SK-N-SH (cell line): ENCODE data around the gene GTF2H4. TPM values are rescaled to one million over a fixed set of nuclear protein-coding genes. Genes with fewer than 3 reads are reported as not detected.
"Not testable (repeated sequence)": the region's sequence is repeated elsewhere in the genome, so short reads cannot be mapped to it uniquely, and the experiment has no call there.

Source experiments
- CTCF ChIA-PET: fragments of 300-600, 350-600 bp; formaldehyde crosslinking; extraction: SDS; loops from one replicate; lab custom pipeline; 2021; lab: Yijun Ruan, JAX
- POLR2A ChIA-PET: fragments of 350-600 bp; sonication (Branson Sonifier 250); formaldehyde crosslinking; extraction: SDS; loops from one replicate; lab custom pipeline; 2020; ENCODE audit warnings: antibody characterized with exemption, inconsistent platforms; lab: Yijun Ruan, JAX
- DNase-seq: peaks from one replicate; pipeline ENCODE4 v3.0.0; 2012
- H2AFZ ChIP-seq: fragments of 200-600 bp; sonication (generic); 2 replicates; pipeline ENCODE4 v1.8.1; 2016; ENCODE audit warnings: antibody characterized with exemption, mild to moderate bottlenecking, low read depth
- H3F3A ChIP-seq: fragments of 200-600 bp; sonication (generic); replicated peaks from 2 replicates; pipeline ENCODE3; 2016; ENCODE audit warnings: antibody characterized with exemption, mild to moderate bottlenecking; ENCODE audit not compliant: insufficient read depth
- H3K27ac ChIP-seq, 2 experiments: fragments of 200-500 bp in 1 of 2; fragments of 200-600 bp in 1 of 2; sonication (Bioruptor generic) in 1 of 2; sonication (generic), shearing (Covaris generic) in 1 of 2; 2 replicates each; pipeline versions ENCODE4 v1.5.1 to v1.6.1; 2014 to 2016; ENCODE audit warnings: low read depth in 2 of 2, inconsistent platforms in 1 of 2, low read length in 1 of 2, mild to moderate bottlenecking in 1 of 2, mixed read lengths in 1 of 2
- H3K27me3 ChIP-seq: fragments of 200-600 bp; sonication (generic), shearing (Covaris generic); 2 replicates; pipeline ENCODE4 v1.6.1; 2016; ENCODE audit warnings: mixed run types; ENCODE audit not compliant: insufficient read depth
- H3K36me3 ChIP-seq, 2 experiments: fragments of 200-500 bp in 1 of 2; fragments of 200-600 bp in 1 of 2; sonication (Bioruptor generic) in 1 of 2; sonication (generic) in 1 of 2; replicated peaks in 1 of 2; 2 replicates each; pipeline versions ENCODE3 to v1.5.1; 2014 to 2016; ENCODE audit warnings: low read length in 1 of 2, mild to moderate bottlenecking in 1 of 2; ENCODE audit not compliant: insufficient read depth in 2 of 2, control insufficient read depth in 1 of 2
- H3K4me1 ChIP-seq, 2 experiments: fragments of 200-500 bp in 1 of 2; fragments of 200-600 bp in 1 of 2; sonication (Bioruptor generic) in 1 of 2; sonication (generic), shearing (Covaris generic) in 1 of 2; 2 replicates each; pipeline versions ENCODE4 v1.5.1 to v1.6.1; 2014 to 2016; ENCODE audit warnings: low read depth in 1 of 2, low read length in 1 of 2, mixed run types in 1 of 2; ENCODE audit not compliant: insufficient read depth in 2 of 2, control insufficient read depth in 1 of 2
- H3K4me2 ChIP-seq: fragments of 200-600 bp; sonication (generic), shearing (Covaris generic); 2 replicates; pipeline ENCODE4 v1.6.1; 2017; ENCODE audit warnings: mixed run types
- H3K4me3 ChIP-seq, 2 experiments: fragments of 200-500 bp in 1 of 2; fragments of 200-600 bp in 1 of 2; sonication (Bioruptor generic) in 1 of 2; sonication (generic), shearing (Covaris generic) in 1 of 2; 2 replicates each; pipeline versions ENCODE4 v1.5.1 to v1.8.1; 2014 to 2016; ENCODE audit warnings: low read depth in 2 of 2, inconsistent platforms in 1 of 2, low read length in 1 of 2, mild to moderate bottlenecking in 1 of 2, mixed read lengths in 1 of 2, moderate library complexity in 1 of 2
- H3K79me2 ChIP-seq: fragments of 200-600 bp; sonication (generic); 2 replicates; pipeline ENCODE4 v1.8.1; 2017; ENCODE audit warnings: mild to moderate bottlenecking; ENCODE audit not compliant: insufficient read depth
- H3K9ac ChIP-seq: fragments of 200-600 bp; sonication (generic); 2 replicates; pipeline ENCODE4 v1.6.1; 2017; ENCODE audit warnings: mixed run types
- H3K9me2 ChIP-seq: fragments of 200-600 bp; sonication (generic); 2 replicates; pipeline ENCODE4 v1.6.1; 2017; ENCODE audit warnings: mixed run types
- H3K9me3 ChIP-seq: fragments of 200-600 bp; sonication (generic); 2 replicates; pipeline ENCODE4 v1.6.1; 2017; ENCODE audit warnings: mixed run types, mild to moderate bottlenecking, moderate library complexity
- H4K20me1 ChIP-seq: fragments of 200-600 bp; sonication (generic); 2 replicates; pipeline ENCODE4 v1.6.1; 2017; ENCODE audit warnings: mild to moderate bottlenecking, mixed run types; ENCODE audit not compliant: insufficient read depth
- CHD2 ChIP-seq: fragments of 150-350 bp; IDR thresholded peaks from 2 replicates; pipeline ENCODE4 v1.6.1; 2018; ENCODE audit warnings: low read length; ENCODE audit not compliant: partially characterized antibody
- ELF1 ChIP-seq: IDR thresholded peaks from 2 replicates; pipeline ENCODE4 v1.4.0; 2012
- IRF3 ChIP-seq: fragments of 150-350 bp; IDR thresholded peaks from 2 replicates; pipeline ENCODE4 v1.6.1; 2016; ENCODE audit warnings: mild to moderate bottlenecking, low read depth, low read length
- JUND ChIP-seq: IDR thresholded peaks from 2 replicates; pipeline ENCODE4 v1.4.0; 2012
- MAX ChIP-seq: IDR thresholded peaks from 2 replicates; pipeline ENCODE4 v1.4.0; 2012; ENCODE audit warnings: low read depth
- PBX3 ChIP-seq: IDR thresholded peaks from 2 replicates; pipeline ENCODE4; 2012
- USF2 ChIP-seq: fragments of 150-350 bp; IDR thresholded peaks from 2 replicates; pipeline ENCODE4 v1.6.1; 2017; ENCODE audit warnings: antibody characterized with exemption, low read length, low read depth, borderline replicate concordance
- ZBTB33 ChIP-seq: IDR thresholded peaks from 2 replicates; pipeline ENCODE4 v1.4.0; 2012; ENCODE audit warnings: low read depth, borderline replicate concordance
- WGBS: methylation state at CpG from one replicate; pipeline ENCODE4 v1.1.6; 2017; ENCODE audit warnings: low lambda C conversion rate; 5-methylcytosine and 5-hydroxymethylcytosine counted together
- polyA plus RNA-seq, 3 experiments: library from polyadenylated mRNA; depleted of rRNA; stranded (reverse); fragments of >200 nt; gene quantifications; 2 replicates each; pipeline ENCODE4 v1.2.3, GENCODE V29; 2012

GTF2H4 gene
- polyA plus RNA-seq, 1 of the 3 experiments (the other 2 are of a cell fraction) = 30.7 TPM

GRCh38 chr6:30907758-30908591, at the start of gene GTF2H4 (continued):
- TF ChIP-seq ZBTB33 = no peak
- peak; percentile 63 for TF ChIP-seq ELF1
- no peak for TF ChIP-seq JUND
- peak; percentile 85 for TF ChIP-seq MAX
- TF ChIP-seq USF2 = no peak
- no peak for TF ChIP-seq IRF3
- peak; percentile 83 for TF ChIP-seq CHD2

- H3K36me3 ChIP-seq, H3K79me2 ChIP-seq, H2AFZ ChIP-seq, H3K27me3 ChIP-seq, CTCF ChIA-PET, H3K9me3 ChIP-seq, H3F3A ChIP-seq, POLR2A ChIA-PET, H3K4me3 ChIP-seq, H4K20me1 ChIP-seq, H3K9ac ChIP-seq, H3K27ac ChIP-seq, H3K9me2 ChIP-seq, H3K4me1 ChIP-seq, DNase-seq, H3K4me2 ChIP-seq: not testable (repeated sequence)
- 67% methylated on average over 2 of the region's 4 CpGs for WGBS
Observed at GRCh38 chr6:30859726-30860125, 48.3 kb upstream of the GTF2H4 start.

GRCh38 chr6:30861257-30862048, 46.6 kb upstream of the GTF2H4 start:
- H3K79me2 ChIP-seq = no peaks in the 10 kb centered on the region
- 34% methylated on average over 3 of the region's 3 CpGs for WGBS
- H3K36me3 ChIP-seq = no peaks in the 10 kb centered on the region
- no peak overlapping the region for H3K4me2 ChIP-seq
- H3K4me1 ChIP-seq = no peaks in the 10 kb centered on the region
- no peaks in the 10 kb centered on the region for H3K9me2 ChIP-seq
- DNase-seq = no peak
- H3K27me3 ChIP-seq = no peaks in the 10 kb centered on the region
- POLR2A ChIA-PET = no interaction called here
- no peaks in the 10 kb centered on the region for H3K9me3 ChIP-seq
- CTCF ChIA-PET = interaction anchor here (1.0 kb wide), 2 partner anchors 12 to 16 kb away, joined by 3 to 6 read pairs; no protein-coding TSS in a partner anchor
- H3F3A ChIP-seq = no peaks in the 10 kb centered on the region
- H3K4me3 ChIP-seq = no peak overlapping the region
- no peak overlapping the region for H3K27ac ChIP-seq
- no peak overlapping the region for H3K9ac ChIP-seq
- TF ChIP-seq PBX3 = no peak
- no peak overlapping the region for H2AFZ ChIP-seq
- no peaks in the 10 kb centered on the region for H4K20me1 ChIP-seq
